Adrenal gland (tissue), 12 donors: ENCODE measurements around the gene XPC. TPM values are rescaled to one million over a fixed set of nuclear protein-coding genes. Genes with fewer than 3 reads are reported as not detected.

Experiments used
- DNase-seq, 7 donors: peaks; one replicate each; pipeline ENCODE4 v3.0.0-alpha.2; 2019 to 2020
- H3K27ac ChIP-seq, 5 donors: fragments of 200-600 bp; sonication (generic) in 4 of 5; 1 replicate in 3 of 5; 2 replicates in 2 of 5; pipeline versions ENCODE4 v1.5.1 to v1.8.0; 2016 to 2020; ENCODE audit warnings: mild to moderate bottlenecking in 1 of 5
- H3K27me3 ChIP-seq: fragments of 200-600 bp; 2 replicates; pipeline ENCODE4 v1.8.0; 2021
- H3K36me3 ChIP-seq, 2 donors: fragments of 200-600 bp; replicated peaks in 1 of 2; 1 replicate in 1 of 2; 2 replicates in 1 of 2; pipeline versions ENCODE4 v1.5.1 to v1.8.0; 2018 to 2022
- H3K4me1 ChIP-seq, 2 donors: fragments of 200-600 bp; replicated peaks in 1 of 2; 1 replicate in 1 of 2; 2 replicates in 1 of 2; pipeline versions ENCODE4 v1.5.1 to v1.8.0; 2018 to 2021
- H3K4me3 ChIP-seq, 4 donors: fragments of 200-600 bp; sonication (generic) in 3 of 4; one replicate each; pipeline ENCODE4 v1.5.1; 2016 to 2018
- H3K9me3 ChIP-seq, 3 donors: fragments of 200-600 bp; sonication (generic) in 1 of 3; replicated peaks in 1 of 3; 1 replicate in 2 of 3; 2 replicates in 1 of 3; pipeline versions ENCODE4 v1.5.1 to v1.8.0; 2016 to 2021
- CTCF ChIP-seq, 6 experiments: fragments of 450-650 bp in 4 of 6; fragments of 200-600 bp in 2 of 6; sonication (generic) in 1 of 6; IDR thresholded peaks; 1 replicate in 5 of 6; 2 replicates in 1 of 6; pipeline versions ENCODE4 v1.5.1 to v1.8.0; 2016 to 2021; ENCODE audit warnings: antibody characterized with exemption in 6 of 6, mild to moderate bottlenecking in 2 of 6, moderate library complexity in 1 of 6
- POLR2A ChIP-seq, 2 donors: fragments of 450-650 bp; IDR thresholded peaks; one replicate each; pipeline ENCODE4 v1.6.1; 2017; ENCODE audit warnings: antibody characterized with exemption in 2 of 2, mild to moderate bottlenecking in 2 of 2, moderate library complexity in 1 of 2
- WGBS, 4 donors: extraction: QIAGEN DNeasy Blood & Tissue Kit in 2 of 4; methylation state at CpG; one replicate each; pipeline versions ENCODE4 v1.1.5 to v1.1.7; 2013 to 2017; 5-methylcytosine and 5-hydroxymethylcytosine counted together
- intact Hi-C, 2 donors: fragments of 100-400 bp; cut with DNase I; formaldehyde crosslinking; loops; one replicate each; pipeline versions ENCODE4 v1.14.1 to v1.15.0; 2022 to 2023
- polyA plus RNA-seq, 3 donors: library from polyadenylated mRNA; stranded (reverse); fragments of 200-250 nt in 2 of 3; fragments of 350-450 nt in 1 of 3; fragmentation: Illumina TruSeq in 1 of 3; extraction: RNeasy Lipid Tissue Mini Kit (QIAGEN cat#74804) in 1 of 3; gene quantifications; one replicate each; pipeline ENCODE4 v1.2.3, GENCODE V29; 2013 to 2014
- total RNA-seq, 9 donors: library from RNA; depleted of rRNA in 4 of 9; stranded (reverse); fragments of >200 nt in 4 of 9; fragments of 120-200 nt in 1 of 9; fragmentation: NEBNext Ultra II Directional in 1 of 9; extraction: Animal tissue kit (Norgen Biotek cat#: 25700) in 1 of 9; gene quantifications; one replicate each; pipeline versions ENCODE4 v1.1.0 to v1.2.4, GENCODE V29; 2013 to 2023
- donor health status: healthy with polysubstance abuse.
- donor health status: Bipolar disorder and iron deficiency.
- donor health status: DM: yes; HTN: yes; CAD: no.
- donor health status: DM: no; HTN: no; CAD: no.
- donor health status: DM: no; HTN: no; CAD: no.
- donor health status: DM: yes; HTN: yes; CAD: no.

XPC gene
- total and polyA plus RNA-seq, 12 donors: 15.6 to 66.5 (median 31.4) TPM

- Histone ChIP-seq H3K27me3 (no peaks in the 10 kb centered on the region), H3K36me3 (peaks cover 0 to 11% of the 10 kb centered on the region in 2 donors), H3K27ac (peak overlapping the region; percentile 88 to 96 (median 91)), H3K9me3 (no peaks in the 10 kb centered on the region), H3K4me1 (peaks cover 15 to 40% of the 10 kb centered on the region in 2 donors), H3K4me3 (peak overlapping the region; percentile 17 to 72 (median 60))
- 0 to 3% (median 1%) methylated on average over 18 to 44 of the region's 44 CpGs for WGBS, 4 donors
- peak; percentile 63 to 90 (median 88) for DNase-seq
- TF ChIP-seq CTCF (IDR thresholded peaks at IDR 0.05): peak in 2 of 6 experiments; percentile 10 to 13
- TF ChIP-seq POLR2A (IDR thresholded peaks at IDR 0.05): peak; percentile 30 to 79
- intact Hi-C loops: loop anchor here in 1 of 2 donors (10.0 kb wide), 1 partner anchor 49 kb away; the partner anchor contains the start of genes LSM3 and XPC
These were observed 53.0 kb downstream of the XPC start for GRCh38 chr3:14125193-14126016.

DNA sequence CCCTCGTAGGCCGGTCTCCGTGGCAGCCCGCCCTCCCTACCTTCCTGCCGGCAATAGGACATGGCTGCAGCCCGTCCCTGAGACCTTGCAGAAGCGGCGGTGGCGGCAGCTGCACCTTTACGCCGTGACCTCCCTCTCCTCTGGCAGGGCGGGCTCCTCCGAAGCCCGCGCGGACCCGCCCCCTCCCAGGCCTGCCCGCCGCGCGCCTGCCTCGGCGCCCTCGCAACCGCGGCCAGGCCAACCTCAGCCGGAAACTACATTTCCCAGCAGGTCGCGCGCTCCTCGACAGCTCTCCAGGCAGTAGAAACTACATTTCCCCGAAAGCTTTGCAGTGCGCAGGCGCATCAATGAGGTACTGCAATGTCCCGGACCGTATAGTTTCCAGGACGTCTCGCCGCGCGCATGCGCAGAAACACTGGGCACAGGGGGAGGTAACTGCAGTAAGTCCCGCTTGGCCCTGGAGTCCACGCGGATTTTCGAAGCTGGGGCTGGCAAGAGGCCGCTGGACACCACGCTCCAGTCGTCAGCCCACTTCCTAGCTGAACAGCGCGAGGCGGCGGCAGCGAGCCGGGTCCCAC, 53.7 kb downstream of the XPC start, which contains the start of the genes CHCHD4 and TMEM43:
Gene CHCHD4 (minus strand): TSS at position 256 of the 578 bp plus-strand sequence. CDS start 194 bp downstream, at position 62.
Gene TMEM43 (plus strand): TSS at position 438 of the 578 bp plus-strand sequence. CDS start 142 bp downstream, outside the sequence.
- DNase-seq: peak; percentile 99 to 100 (median 99)
- intact Hi-C loops: loop anchor here in 1 of 2 donors (10.0 kb wide), 1 partner anchor 50 kb away; the partner anchor contains the start of genes LSM3 and XPC
- Histone ChIP-seq H3K27me3 (no peaks in the 10 kb centered on the region), H3K9me3 (no peaks in the 10 kb centered on the region), H3K36me3 (peaks cover 0 to 4% of the 10 kb centered on the region in 2 donors), H3K4me1 (peaks cover 15 to 40% of the 10 kb centered on the region in 2 donors), H3K4me3 (peak within 1 kb of the TSS; percentile 56 to 76 (median 66)), H3K27ac (peak within 1 kb of the TSS; percentile 88 to 96 (median 91))
- peak; percentile 68 to 89 for TF ChIP-seq POLR2A (IDR thresholded peaks at IDR 0.05)
- no peak for TF ChIP-seq CTCF (IDR thresholded peaks at IDR 0.05)
- 0% methylated on average over 7 to 55 of the region's 55 CpGs for WGBS, 4 donors

DNA sequence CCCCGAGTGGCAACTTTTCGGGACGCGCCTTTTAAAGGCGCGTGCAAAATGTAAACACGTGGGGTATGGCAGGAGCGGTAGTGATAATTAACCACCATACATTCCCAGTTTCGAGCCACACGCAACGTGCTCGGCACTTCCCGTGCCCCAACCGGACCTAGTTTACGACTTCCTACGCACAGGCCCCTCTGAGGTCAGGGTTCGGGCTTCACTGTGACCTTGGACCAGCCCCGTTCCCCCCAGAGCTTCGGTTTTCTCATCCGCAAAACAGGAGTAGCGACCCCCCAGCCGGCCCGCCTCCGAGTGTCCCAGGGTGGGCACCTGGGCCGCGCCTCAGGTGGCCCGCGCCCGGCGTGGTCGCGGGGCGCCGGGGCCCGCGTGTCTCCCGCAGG, 54.2 kb downstream of the XPC start:
- peak; percentile 58 to 84 (median 69) for DNase-seq
- H3K36me3 ChIP-seq: no peaks in the 10 kb centered on the region
- H3K4me1 ChIP-seq: peaks cover 15 to 42% of the 10 kb centered on the region in 2 donors
- TF ChIP-seq POLR2A (IDR thresholded peaks at IDR 0.05) (no peak), CTCF (IDR thresholded peaks at IDR 0.05) (no peak)
- 0% methylated on average over 7 to 37 of the region's 37 CpGs; no CpG with 5 or more reads in 1 of the 4 donors for WGBS, 4 donors
- intact Hi-C loops: loop anchor here in 1 of 2 donors (10.0 kb wide), 1 partner anchor 51 kb away; the partner anchor contains the start of genes LSM3 and XPC
- peak overlapping the region; percentile 43 to 96 (median 91) for H3K27ac ChIP-seq
- H3K9me3 ChIP-seq: no peaks in the 10 kb centered on the region
- peak overlapping the region; percentile 43 to 76 (median 58) for H3K4me3 ChIP-seq
- H3K27me3 ChIP-seq: no peaks in the 10 kb centered on the region
